Osteocyte (in vitro differentiated cells): Measurements from ENCODE around the gene FHIT. TPM values are rescaled to one million over a fixed set of nuclear protein-coding genes. Genes with fewer than 3 reads are reported as not detected.

ENCODE experiments used
- DNase-seq: peaks from one replicate; pipeline ENCODE4 v3.0.0; 2021; ENCODE audit warnings: mixed read lengths; ENCODE audit not compliant: unreplicated experiment; ENCODE audit errors: extremely low spot score
- H3K27ac Mint-ChIP-seq: one replicate; pipeline ENCODE4 v1.8.0; 2021; ENCODE audit warnings: mild to moderate bottlenecking, mixed read lengths; ENCODE audit not compliant: unreplicated experiment
- H3K27me3 Mint-ChIP-seq: one replicate; pipeline ENCODE4 v1.8.0; 2021; ENCODE audit warnings: mixed read lengths; ENCODE audit not compliant: unreplicated experiment
- H3K36me3 Mint-ChIP-seq: one replicate; pipeline ENCODE4 v1.8.0; 2021; ENCODE audit warnings: mixed read lengths; ENCODE audit not compliant: unreplicated experiment
- H3K4me1 Mint-ChIP-seq: one replicate; pipeline ENCODE4 v1.8.0; 2021; ENCODE audit warnings: mixed read lengths; ENCODE audit not compliant: unreplicated experiment
- H3K4me3 Mint-ChIP-seq: one replicate; pipeline ENCODE4 v1.8.0; 2021; ENCODE audit warnings: mild to moderate bottlenecking, moderate library complexity, mixed read lengths; ENCODE audit not compliant: unreplicated experiment
- H3K9me3 Mint-ChIP-seq: one replicate; pipeline ENCODE4 v1.8.0; 2021; ENCODE audit warnings: mixed read lengths; ENCODE audit not compliant: unreplicated experiment
- total RNA-seq: library from RNA; stranded (reverse); gene quantifications from 2 replicates; pipeline ENCODE4 v1.2.1, GENCODE V29; 2021
- TF ChIP-seq, protein P1 (sequence below): fragments of 200-600 bp; sonication (generic); IDR thresholded peaks from 2 replicates; pipeline ENCODE4 v1.5.0; 2021; ENCODE audit warnings: antibody characterized with exemption, mild to moderate bottlenecking, moderate library complexity

The FHIT gene
- total RNA-seq, 1 donor from 2014 or later = 2.3 TPM

- Mint-ChIP-seq H3K4me3 (no peak overlapping the region), H3K27me3 (no peaks in the 10 kb centered on the region), H3K4me1 (peaks cover 3% of the 10 kb centered on the region), H3K36me3 (no peaks in the 10 kb centered on the region), H3K27ac (no peak overlapping the region), H3K9me3 (peaks cover 3% of the 10 kb centered on the region)
- TF ChIP-seq, protein P1, sequence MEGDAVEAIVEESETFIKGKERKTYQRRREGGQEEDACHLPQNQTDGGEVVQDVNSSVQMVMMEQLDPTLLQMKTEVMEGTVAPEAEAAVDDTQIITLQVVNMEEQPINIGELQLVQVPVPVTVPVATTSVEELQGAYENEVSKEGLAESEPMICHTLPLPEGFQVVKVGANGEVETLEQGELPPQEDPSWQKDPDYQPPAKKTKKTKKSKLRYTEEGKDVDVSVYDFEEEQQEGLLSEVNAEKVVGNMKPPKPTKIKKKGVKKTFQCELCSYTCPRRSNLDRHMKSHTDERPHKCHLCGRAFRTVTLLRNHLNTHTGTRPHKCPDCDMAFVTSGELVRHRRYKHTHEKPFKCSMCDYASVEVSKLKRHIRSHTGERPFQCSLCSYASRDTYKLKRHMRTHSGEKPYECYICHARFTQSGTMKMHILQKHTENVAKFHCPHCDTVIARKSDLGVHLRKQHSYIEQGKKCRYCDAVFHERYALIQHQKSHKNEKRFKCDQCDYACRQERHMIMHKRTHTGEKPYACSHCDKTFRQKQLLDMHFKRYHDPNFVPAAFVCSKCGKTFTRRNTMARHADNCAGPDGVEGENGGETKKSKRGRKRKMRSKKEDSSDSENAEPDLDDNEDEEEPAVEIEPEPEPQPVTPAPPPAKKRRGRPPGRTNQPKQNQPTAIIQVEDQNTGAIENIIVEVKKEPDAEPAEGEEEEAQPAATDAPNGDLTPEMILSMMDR = no peak
- no peak for DNase-seq
Measured at GRCh38 chr3:59788133-59788532, 1463.1 kb downstream of the FHIT start.

DNA sequence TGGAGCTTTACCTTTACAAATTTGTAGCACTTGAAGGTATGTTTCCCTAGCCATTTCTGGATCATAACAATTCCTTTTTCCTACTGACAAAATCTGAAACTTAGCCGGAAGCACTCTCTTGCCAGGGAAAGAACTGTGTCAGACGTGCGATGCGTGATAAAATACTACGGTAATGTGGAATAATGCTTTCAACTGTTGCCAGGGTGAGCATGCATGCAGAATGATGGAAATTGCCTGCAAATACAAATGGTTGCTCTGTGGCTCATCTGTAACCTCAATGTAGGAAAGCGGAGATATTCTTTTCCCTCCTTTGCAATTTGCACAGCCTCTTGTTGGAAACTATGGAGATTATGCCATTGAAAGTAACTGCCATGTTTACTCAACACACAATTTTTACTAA, 1464.9 kb downstream of the FHIT start:
- no peak overlapping the region for H3K4me3 Mint-ChIP-seq
- no peak for DNase-seq
- no peak overlapping the region for H3K27ac Mint-ChIP-seq
- no peaks in the 10 kb centered on the region for H3K27me3 Mint-ChIP-seq
- peaks cover 3% of the 10 kb centered on the region for H3K9me3 Mint-ChIP-seq
- no peaks in the 10 kb centered on the region for H3K36me3 Mint-ChIP-seq
- H3K4me1 Mint-ChIP-seq = peaks cover 13% of the 10 kb centered on the region
- TF ChIP-seq, protein P1 = no peak

DNA sequence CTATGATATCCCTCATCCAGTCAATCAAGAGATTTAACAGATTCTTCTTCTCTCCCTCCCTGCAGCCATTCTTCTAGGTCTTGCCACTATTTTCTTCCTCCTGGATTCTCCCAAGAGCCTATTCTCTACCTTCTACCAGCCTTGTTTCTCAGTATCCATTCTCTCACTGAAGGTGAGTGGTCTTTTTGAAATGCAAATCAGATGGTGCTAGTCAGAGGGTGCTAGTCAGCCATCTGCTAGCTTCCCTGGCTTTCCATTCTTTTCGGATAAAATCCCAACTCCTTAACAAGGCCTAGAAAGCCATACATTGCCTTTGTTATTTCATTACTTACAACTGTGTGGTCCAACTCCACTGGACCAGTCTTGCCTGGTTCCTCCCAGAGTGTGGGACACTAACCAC, 1467.1 kb downstream of the FHIT start:
- TF ChIP-seq, protein P1 = no peak
- peaks cover 3% of the 10 kb centered on the region for H3K9me3 Mint-ChIP-seq
- no peak overlapping the region for H3K4me3 Mint-ChIP-seq
- H3K27me3 Mint-ChIP-seq = no peaks in the 10 kb centered on the region
- H3K4me1 Mint-ChIP-seq = peaks cover 13% of the 10 kb centered on the region
- no peaks in the 10 kb centered on the region for H3K36me3 Mint-ChIP-seq
- no peak overlapping the region for H3K27ac Mint-ChIP-seq
- DNase-seq = no peak

DNA sequence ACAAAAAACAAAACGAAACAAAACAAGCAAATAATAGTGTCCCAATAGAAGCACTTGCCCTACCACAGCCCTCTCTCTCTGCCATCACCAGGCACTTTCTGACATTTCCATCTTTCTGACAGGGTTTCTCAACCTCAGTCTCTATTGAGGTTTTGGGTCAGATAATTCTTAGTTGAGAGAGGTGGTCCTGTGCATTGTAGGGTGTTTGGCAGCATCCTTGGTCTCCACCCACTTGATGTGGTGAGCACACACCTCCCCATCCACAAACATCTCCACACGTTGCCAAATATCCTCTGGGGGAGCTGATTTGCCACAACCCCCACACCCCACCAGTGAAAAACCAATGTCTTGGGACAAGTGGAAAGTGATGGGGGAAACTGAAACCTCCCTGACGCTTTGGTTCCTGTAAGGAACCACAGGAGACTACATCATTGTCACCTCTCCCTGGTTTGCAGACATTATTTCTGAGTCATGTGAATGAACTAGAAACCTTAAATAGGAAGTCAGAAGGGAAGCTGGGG, 1467.7 kb downstream of the FHIT start:
- no peaks in the 10 kb centered on the region for H3K27me3 Mint-ChIP-seq
- H3K36me3 Mint-ChIP-seq = no peaks in the 10 kb centered on the region
- no peak overlapping the region for H3K27ac Mint-ChIP-seq
- TF ChIP-seq, protein P1 = no peak
- peaks cover 13% of the 10 kb centered on the region for H3K4me1 Mint-ChIP-seq
- DNase-seq = no peak
- H3K4me3 Mint-ChIP-seq = no peak overlapping the region
- H3K9me3 Mint-ChIP-seq = peaks cover 3% of the 10 kb centered on the region

DNA sequence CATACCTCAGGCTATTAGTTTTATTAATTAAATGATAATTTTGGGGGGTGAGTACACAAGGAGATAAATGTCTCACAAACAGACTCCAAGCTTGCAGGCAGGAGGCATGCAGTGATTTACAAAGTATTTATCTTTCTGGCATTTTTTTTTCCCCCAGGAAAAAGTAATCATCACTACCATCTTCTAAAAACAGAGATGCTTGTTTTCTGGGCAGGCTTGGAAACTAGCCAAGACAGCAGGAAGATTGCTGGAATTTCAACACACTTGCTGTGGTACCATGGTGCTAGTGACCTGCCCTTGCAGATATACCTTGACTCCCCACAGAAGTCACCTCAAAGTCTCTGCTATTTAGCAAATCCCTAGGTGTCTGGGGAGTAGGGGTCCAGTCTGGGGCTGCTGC, 1468.6 kb downstream of the FHIT start:
- peaks cover 3% of the 10 kb centered on the region for H3K9me3 Mint-ChIP-seq
- H3K4me3 Mint-ChIP-seq = no peak overlapping the region
- DNase-seq = no peak
- TF ChIP-seq, protein P1 = no peak
- H3K27ac Mint-ChIP-seq = no peak overlapping the region
- no peaks in the 10 kb centered on the region for H3K36me3 Mint-ChIP-seq
- H3K27me3 Mint-ChIP-seq = no peaks in the 10 kb centered on the region
- peaks cover 13% of the 10 kb centered on the region for H3K4me1 Mint-ChIP-seq
